H1 (cell line): ENCODE results near the gene PDE4DIP. TPM values are rescaled to one million over a fixed set of nuclear protein-coding genes. Genes with fewer than 3 reads are reported as not detected.
"Not testable (repeated sequence)": the region's sequence is repeated elsewhere in the genome, so short reads cannot be mapped to it uniquely, and the experiment has no call there.

ENCODE experiments used
- CTCF ChIA-PET: fragments of 300-600 bp; sonication (Branson Sonifier 250); formaldehyde crosslinking; loops from one replicate; lab custom pipeline; 2021; ENCODE audit not compliant: partially characterized antibody; lab: Charles Lee
- POLR2A ChIA-PET: fragments of 300-600 bp; sonication (Branson Sonifier 250); formaldehyde crosslinking; loops from one replicate; lab custom pipeline; 2021; ENCODE audit warnings: inconsistent platforms; ENCODE audit not compliant: partially characterized antibody; lab: Charles Lee
- DNase-seq, 2 experiments: peaks; one replicate each; pipeline versions ENCODE4 v3.0.0 to v3.0.0-alpha.2; 2010 to 2022; ENCODE audit warnings: low spot score in 2 of 2, low read depth in 1 of 2, mixed read lengths in 1 of 2
- FAIRE-seq: peaks from 2 replicates; lab custom pipeline; 2011; peaks lifted over from hg19 to GRCh38; lab: Jason Lieb, UNC
- H2AFZ ChIP-seq: 2 replicates; pipeline ENCODE4 v1.8.1; 2012; ENCODE audit warnings: low read length, inconsistent platforms
- H2AK5ac ChIP-seq: 2 replicates; pipeline ENCODE4 v1.6.1; 2013; ENCODE audit warnings: low read depth, low read length
- H2BK120ac ChIP-seq: replicated peaks from 2 replicates; pipeline ENCODE3; 2013; ENCODE audit warnings: low read depth, low read length, inconsistent platforms
- H2BK12ac ChIP-seq: 2 replicates; pipeline ENCODE4 v1.6.1; 2013; ENCODE audit warnings: low read depth, low read length
- H2BK15ac ChIP-seq: 2 replicates; pipeline ENCODE4 v1.6.1; 2013; ENCODE audit warnings: low read length
- H2BK20ac ChIP-seq: 2 replicates; pipeline ENCODE4 v1.6.1; 2013; ENCODE audit warnings: low read length
- H2BK5ac ChIP-seq: 2 replicates; pipeline ENCODE4 v1.6.1; 2013; ENCODE audit warnings: low read depth, low read length
- H3K14ac ChIP-seq: 2 replicates; pipeline ENCODE4 v1.6.1; 2013; ENCODE audit warnings: inconsistent platforms; ENCODE audit not compliant: insufficient read length
- H3K18ac ChIP-seq: 2 replicates; pipeline ENCODE4 v1.6.1; 2013; ENCODE audit warnings: low read length; ENCODE audit errors: extremely low read depth
- H3K23ac ChIP-seq: 2 replicates; pipeline ENCODE4 v1.6.1; 2013; ENCODE audit warnings: inconsistent platforms; ENCODE audit not compliant: insufficient read length
- H3K23me2 ChIP-seq: 2 replicates; pipeline ENCODE4 v1.6.1; 2013; ENCODE audit warnings: low read depth, low read length
- H3K27ac ChIP-seq: 2 replicates; pipeline ENCODE4 v1.6.1; 2011; ENCODE audit warnings: low read depth, low read length, inconsistent platforms
- H3K27me3 ChIP-seq, 4 experiments: replicated peaks in 1 of 4; 1 replicate in 1 of 4; 2 replicates in 3 of 4; pipeline versions ENCODE4 v1.6.1 to v1.8.1; 2011 to 2013; ENCODE audit warnings: low read length in 3 of 4, mild to moderate bottlenecking in 3 of 4, inconsistent platforms in 2 of 4, mixed read lengths in 2 of 4, moderate library complexity in 1 of 4; ENCODE audit not compliant: control insufficient read depth in 3 of 4, insufficient read depth in 3 of 4; ENCODE audit errors: extremely low read depth in 1 of 4
- H3K36me3 ChIP-seq, 4 experiments: 2 replicates each; pipeline versions ENCODE4 v1.6.1 to v1.8.1; 2011 to 2013; ENCODE audit warnings: mild to moderate bottlenecking in 4 of 4, low read length in 3 of 4, moderate library complexity in 2 of 4, control low read depth in 1 of 4, inconsistent platforms in 1 of 4; ENCODE audit not compliant: insufficient read depth in 4 of 4, control insufficient read depth in 2 of 4
- H3K4ac ChIP-seq: replicated peaks from 2 replicates; pipeline ENCODE3; 2013; ENCODE audit warnings: low read length, low read depth, mixed read lengths, inconsistent platforms; ENCODE audit not compliant: insufficient read length
- H3K4me1 ChIP-seq, 4 experiments: replicated peaks in 1 of 4; 1 replicate in 1 of 4; 2 replicates in 3 of 4; pipeline versions ENCODE4 v1.6.1 to v1.8.1; 2011 to 2013; ENCODE audit warnings: low read length in 3 of 4, inconsistent platforms in 2 of 4, mixed read lengths in 1 of 4; ENCODE audit not compliant: insufficient read depth in 4 of 4, control insufficient read depth in 3 of 4
- H3K4me2 ChIP-seq, 2 experiments: 2 replicates each; pipeline versions ENCODE4 v1.6.1 to v1.8.1; 2011 to 2013; ENCODE audit warnings: low read depth in 2 of 2, low read length in 2 of 2, control low read depth in 1 of 2, inconsistent platforms in 1 of 2, mild to moderate bottlenecking in 1 of 2; ENCODE audit not compliant: insufficient read depth in 1 of 2
- H3K4me3 ChIP-seq, 4 experiments: fragments of 200-600, 300-600 bp in 1 of 4; sonication (generic), shearing (Covaris generic), sonication (Bioruptor Twin) in 1 of 4; 2 replicates each; pipeline versions ENCODE4 v1.5.1 to v1.8.1; 2011 to 2016; ENCODE audit warnings: low read length in 4 of 4, low read depth in 3 of 4, control low read depth in 2 of 4, inconsistent platforms in 2 of 4, mild to moderate bottlenecking in 2 of 4, mixed read lengths in 1 of 4, moderate library complexity in 1 of 4; ENCODE audit not compliant: insufficient read depth in 2 of 4; ENCODE audit errors: extremely low read depth in 1 of 4
- H3K56ac ChIP-seq: replicated peaks from 2 replicates; pipeline ENCODE3; 2013; ENCODE audit warnings: low read depth, mild to moderate bottlenecking, mixed read lengths, low read length, inconsistent platforms; ENCODE audit not compliant: insufficient read length
- H3K79me1 ChIP-seq: 2 replicates; pipeline ENCODE4 v1.6.1; 2013; ENCODE audit warnings: low read depth, low read length, control low read depth
- H3K79me2 ChIP-seq, 2 experiments: 2 replicates each; pipeline versions ENCODE4 v1.6.1 to v1.8.1; 2012 to 2013; ENCODE audit warnings: low read length in 2 of 2, mild to moderate bottlenecking in 2 of 2, inconsistent platforms in 1 of 2; ENCODE audit not compliant: insufficient read depth in 2 of 2, control insufficient read depth in 1 of 2
- H3K9ac ChIP-seq, 4 experiments: replicated peaks in 1 of 4; 1 replicate in 1 of 4; 2 replicates in 3 of 4; pipeline versions ENCODE4 v1.6.1 to v1.8.1; 2011 to 2013; ENCODE audit warnings: low read depth in 3 of 4, low read length in 3 of 4, control low read depth in 2 of 4, mild to moderate bottlenecking in 2 of 4, moderate library complexity in 2 of 4, inconsistent platforms in 1 of 4; ENCODE audit errors: extremely low read depth in 1 of 4
- H3K9me3 ChIP-seq, 2 experiments: 2 replicates each; pipeline versions ENCODE4 v1.6.1 to v1.8.1; 2012 to 2013; ENCODE audit warnings: mild to moderate bottlenecking in 2 of 2, moderate library complexity in 2 of 2, control low read depth in 1 of 2, inconsistent platforms in 1 of 2, low read depth in 1 of 2, low read length in 1 of 2, mixed read lengths in 1 of 2; ENCODE audit not compliant: insufficient read depth in 2 of 2
- H4K20me1 ChIP-seq, 2 experiments: replicated peaks in 1 of 2; 2 replicates each; pipeline versions ENCODE3 to v1.8.1; 2011 to 2013; ENCODE audit warnings: inconsistent platforms in 2 of 2, low read length in 2 of 2, mild to moderate bottlenecking in 1 of 2; ENCODE audit not compliant: insufficient read depth in 2 of 2, control insufficient read depth in 1 of 2
- H4K5ac ChIP-seq: 2 replicates; pipeline ENCODE4 v1.6.1; 2013; ENCODE audit warnings: low read length, low read depth, mixed read lengths, inconsistent platforms; ENCODE audit not compliant: insufficient read length
- H4K8ac ChIP-seq: 2 replicates; pipeline ENCODE4 v1.8.0; 2013; ENCODE audit warnings: mild to moderate bottlenecking, moderate library complexity, low read length, inconsistent platforms; ENCODE audit not compliant: insufficient read depth; ENCODE audit errors: extremely low read depth
- H4K91ac ChIP-seq: replicated peaks from 2 replicates; pipeline ENCODE3; 2013; ENCODE audit warnings: low read length, mixed read lengths, inconsistent platforms; ENCODE audit not compliant: insufficient read length
- WGBS, 2 experiments: shearing (Covaris generic) in 1 of 2; methylation state at CpG; one replicate each; pipeline versions ENCODE4 v1.1.6 to v1.1.7; 2013 to 2015; ENCODE audit warnings: low lambda C conversion rate in 2 of 2, mixed read lengths in 2 of 2, inconsistent platforms in 1 of 2, low coverage in 1 of 2, missing lambda C conversion rate in 1 of 2; ENCODE audit not compliant: insufficient replicate concordance in 2 of 2, insufficient coverage in 1 of 2, insufficient read length in 1 of 2; ENCODE audit errors: extremely low coverage in 1 of 2, missing lambda C conversion rate in 1 of 2; 5-methylcytosine and 5-hydroxymethylcytosine counted together
- polyA plus RNA-seq, 7 experiments: library from polyadenylated mRNA; depleted of rRNA in 3 of 7; stranded (reverse) in 5 of 7; unstranded in 2 of 7; fragments of >200 nt in 5 of 7; fragments of 200-250 nt in 2 of 7; gene quantifications; 1 replicate in 5 of 7; 2 replicates in 1 of 7; 4 replicates in 1 of 7; pipeline versions ENCODE4 v1.2.1 to v1.2.3, GENCODE V29; 2011 to 2013; ENCODE audit warnings: missing spikeins in 2 of 7, mixed read lengths in 2 of 7
- total RNA-seq: library from RNA; stranded (reverse); fragmentation: NEBNext Ultra II Directional; extraction: Animal tissue kit (Norgen Biotek cat#: 25700); gene quantifications from 2 replicates; pipeline ENCODE4 v1.2.1, GENCODE V29; 2021

PDE4DIP gene
- total and polyA plus RNA-seq, 2 of the 8 experiments (the other 6 are each of a cell fraction or from before 2014, with no cell fraction given) = 8.4 to 40.5 TPM

DNA sequence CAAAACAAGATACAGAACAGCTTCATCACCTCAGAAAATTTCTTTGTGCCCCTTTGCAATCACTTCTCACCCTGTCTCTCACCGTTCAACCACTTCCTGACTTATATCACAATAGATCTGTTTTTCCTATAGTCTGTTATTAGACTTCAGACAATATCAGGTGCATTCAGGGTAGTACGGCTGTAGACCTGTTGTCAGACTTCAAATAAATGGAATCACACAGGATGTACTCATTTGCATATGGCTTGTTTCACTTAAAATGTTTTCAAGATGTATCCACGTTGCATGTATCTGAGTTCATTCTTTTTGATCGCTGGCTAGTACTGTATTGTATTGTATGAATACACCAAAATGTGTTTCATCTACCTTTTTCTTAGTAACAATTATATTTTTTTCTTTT lies 104.5 kb downstream of the PDE4DIP start:
- H4K8ac ChIP-seq, FAIRE-seq, H3K4me1 ChIP-seq, H2BK15ac ChIP-seq, H3K27me3 ChIP-seq, DNase-seq, H3K18ac ChIP-seq, H3K56ac ChIP-seq, H3K9ac ChIP-seq, H3K27ac ChIP-seq, H2BK5ac ChIP-seq, H2BK20ac ChIP-seq, H3K4me3 ChIP-seq, POLR2A ChIA-PET, H2AFZ ChIP-seq, H2BK12ac ChIP-seq, H3K4ac ChIP-seq, H3K79me1 ChIP-seq, H3K23ac ChIP-seq, H2BK120ac ChIP-seq, H4K91ac ChIP-seq, H3K36me3 ChIP-seq, H3K14ac ChIP-seq, H4K5ac ChIP-seq, H3K4me2 ChIP-seq, H3K9me3 ChIP-seq, CTCF ChIA-PET, H4K20me1 ChIP-seq, H2AK5ac ChIP-seq, H3K23me2 ChIP-seq, H3K79me2 ChIP-seq: not testable (repeated sequence)
- WGBS, 2 experiments = 78% methylated on average over 4 of the region's 4 CpGs; no CpG with 5 or more reads in 1 of the 2 experiments
